ENCODE results near the gene UCHL1.
"Not testable (repeated sequence)": the region's sequence is repeated elsewhere in the genome, so short reads cannot be mapped to it uniquely, and the experiment has no call there.

UCHL1 gene

GRCh38 chr4:41241919-41242318, 14.8 kb upstream of the UCHL1 start:
- no peak for DNase-seq

- DNase-seq: no peak
These were observed 10.7 kb upstream of the UCHL1 start for GRCh38 chr4:41245983-41246382.

GRCh38 chr4:41256131-41256739, 493 bp upstream of the UCHL1 start:
- DNase-seq: no peak

- peak; percentile 19 for DNase-seq
These were observed 651 bp downstream of the UCHL1 start for GRCh38 chr4:41257257-41257901.

GRCh38 chr4:41257906-41258305, 1.2 kb downstream of the UCHL1 start:
- DNase-seq: no peak

GRCh38 chr4:41258783-41259182, 2.1 kb downstream of the UCHL1 start:
- no peak for DNase-seq

- DNase-seq: no peak
These were observed 3.5 kb downstream of the UCHL1 start for GRCh38 chr4:41260116-41260733.

GRCh38 chr4:41262198-41262597, 5.5 kb downstream of the UCHL1 start:
- no peak for DNase-seq

- no peak for DNase-seq
These were observed 7.5 kb downstream of the UCHL1 start for GRCh38 chr4:41264212-41264611.

GRCh38 chr4:41267997-41268396, 11.3 kb downstream of the UCHL1 start:
- DNase-seq: no peak

GRCh38 chr4:41268721-41269517, 12.2 kb downstream of the UCHL1 start:
- DNase-seq: no peak

- DNase-seq: no peak
These were observed 13.0 kb downstream of the UCHL1 start for GRCh38 chr4:41269682-41270081.

- not testable (repeated sequence) for DNase-seq
These were observed 19.2 kb downstream of the UCHL1 start for GRCh38 chr4:41275931-41276330.

GRCh38 chr4:41280010-41280409, 23.3 kb downstream of the UCHL1 start:
- no peak for DNase-seq

- peak; percentile 15 for DNase-seq
These were observed 24.4 kb downstream of the UCHL1 start for GRCh38 chr4:41281038-41281634.

GRCh38 chr4:41282366-41282765, 25.6 kb downstream of the UCHL1 start:
- no peak for DNase-seq

- no peak for DNase-seq
These were observed 28.6 kb downstream of the UCHL1 start for GRCh38 chr4:41285202-41285863.

- no peak for DNase-seq
These were observed 29.1 kb downstream of the UCHL1 start for GRCh38 chr4:41285864-41286235.

GRCh38 chr4:41287005-41287404, 30.3 kb downstream of the UCHL1 start:
- no peak for DNase-seq

GRCh38 chr4:41287852-41288251, 31.1 kb downstream of the UCHL1 start:
- no peak for DNase-seq

- no peak for DNase-seq
These were observed 31.5 kb downstream of the UCHL1 start for GRCh38 chr4:41288254-41288653.

- DNase-seq: no peak
These were observed 33.8 kb downstream of the UCHL1 start for GRCh38 chr4:41290479-41290878.
